NT2/D1 (cell line): Measurements from ENCODE around the gene FASTKD3.

ENCODE experiments used
- DNase-seq: peaks from one replicate; pipeline ENCODE4 v3.0.0-alpha.2; 2011; ENCODE audit warnings: low read depth, low spot score
- H3K27me3 ChIP-seq: 2 replicates; pipeline ENCODE4 v1.6.0; 2011; ENCODE audit warnings: mild to moderate bottlenecking; ENCODE audit not compliant: insufficient read length, insufficient read depth
- H3K36me3 ChIP-seq: 2 replicates; pipeline ENCODE4 v1.6.1; 2011; ENCODE audit warnings: mild to moderate bottlenecking, low read length, mixed read lengths; ENCODE audit not compliant: insufficient read depth, insufficient read length
- H3K4me1 ChIP-seq: 2 replicates; pipeline ENCODE4 v1.5.1; 2011; ENCODE audit not compliant: insufficient read depth, insufficient read length
- H3K4me3 ChIP-seq: 2 replicates; pipeline ENCODE4 v1.5.1; 2011; ENCODE audit warnings: low read depth; ENCODE audit not compliant: insufficient read length
- H3K9ac ChIP-seq: 2 replicates; pipeline ENCODE4 v1.6.0; 2011; ENCODE audit warnings: low read depth; ENCODE audit not compliant: insufficient read length
- H3K9me3 ChIP-seq: 2 replicates; pipeline ENCODE4 v1.5.1; 2011; ENCODE audit warnings: mild to moderate bottlenecking, low read length; ENCODE audit not compliant: insufficient read depth
- SUZ12 ChIP-seq: IDR thresholded peaks from 2 replicates; pipeline ENCODE4 v1.6.1; 2011; ENCODE audit not compliant: insufficient read length, insufficient read depth; ENCODE audit errors: extremely low read depth
- YY1 ChIP-seq: IDR thresholded peaks from 2 replicates; pipeline ENCODE4 v1.6.1; 2011; ENCODE audit not compliant: insufficient read length, insufficient read depth
- ZNF274 ChIP-seq: IDR thresholded peaks from 2 replicates; pipeline ENCODE4 v1.6.1; 2011; ENCODE audit warnings: mild to moderate bottlenecking, low read depth, low read length

Gene FASTKD3

GRCh38 chr5:7855611-7856010, 13.2 kb downstream of the FASTKD3 start:
- peaks cover 29% of the 10 kb centered on the region for H3K36me3 ChIP-seq
- H3K4me1 ChIP-seq, result no peaks in the 10 kb centered on the region
- no peak overlapping the region for H3K4me3 ChIP-seq
- peaks cover 4% of the 10 kb centered on the region; the same call in 1 of the 2 replicates for H3K9me3 ChIP-seq
- H3K27me3 ChIP-seq, result no peaks in the 10 kb centered on the region
- no peak for TF ChIP-seq ZNF274
- TF ChIP-seq SUZ12, result no peak
- no peak for TF ChIP-seq YY1
- no peak overlapping the region for H3K9ac ChIP-seq
- no peak for DNase-seq

- DNase-seq, result no peak
Measured at GRCh38 chr5:7852988-7853387, 15.8 kb downstream of the FASTKD3 start.

GRCh38 chr5:7852542-7852941, 16.3 kb downstream of the FASTKD3 start:
- no peak for DNase-seq
- Histone ChIP-seq H3K36me3 (peaks cover 3% of the 10 kb centered on the region), H3K4me3 (no peak overlapping the region), H3K4me1 (no peaks in the 10 kb centered on the region), H3K27me3 (peaks cover 17% of the 10 kb centered on the region), H3K9ac (no peak overlapping the region), H3K9me3 (peaks cover 4% of the 10 kb centered on the region; the same call in 1 of the 2 replicates)
- no peak for TF ChIP-seq YY1
- TF ChIP-seq ZNF274, result no peak
- no peak for TF ChIP-seq SUZ12

More at GRCh38 chr5:7852988-7853387, 15.8 kb downstream of the FASTKD3 start:
- H3K4me1 ChIP-seq, result no peaks in the 10 kb centered on the region
- TF ChIP-seq ZNF274 (no peak), SUZ12 (no peak), YY1 (no peak)
- H3K9ac ChIP-seq, result no peak overlapping the region
- no peak overlapping the region for H3K4me3 ChIP-seq
- H3K27me3 ChIP-seq, result peaks cover 14% of the 10 kb centered on the region
- H3K9me3 ChIP-seq, result peaks cover 4% of the 10 kb centered on the region; the same call in 1 of the 2 replicates
- peaks cover 5% of the 10 kb centered on the region for H3K36me3 ChIP-seq

GRCh38 chr5:7851617-7852289, 17.1 kb downstream of the FASTKD3 start:
- peaks cover 17% of the 10 kb centered on the region for H3K27me3 ChIP-seq
- H3K9ac ChIP-seq, result no peak overlapping the region
- no peak overlapping the region for H3K4me3 ChIP-seq
- TF ChIP-seq YY1 (no peak), ZNF274 (no peak), SUZ12 (no peak)
- no peaks in the 10 kb centered on the region for H3K4me1 ChIP-seq
- DNase-seq, result no peak
- peaks cover 4% of the 10 kb centered on the region; the same call in 1 of the 2 replicates for H3K9me3 ChIP-seq
- H3K36me3 ChIP-seq, result no peaks in the 10 kb centered on the region

GRCh38 chr5:7851240-7851592, 17.6 kb downstream of the FASTKD3 start:
- no peak overlapping the region for H3K9ac ChIP-seq
- no peaks in the 10 kb centered on the region for H3K4me1 ChIP-seq
- no peak for DNase-seq
- peak overlapping the region; percentile 61 for H3K4me3 ChIP-seq
- no peaks in the 10 kb centered on the region for H3K36me3 ChIP-seq
- peaks cover 4% of the 10 kb centered on the region; the same call in 1 of the 2 replicates for H3K9me3 ChIP-seq
- peaks cover 17% of the 10 kb centered on the region for H3K27me3 ChIP-seq
- TF ChIP-seq ZNF274 (no peak), YY1 (no peak), SUZ12 (no peak)

- Histone ChIP-seq H3K27me3 (peaks cover 17% of the 10 kb centered on the region), H3K4me3 (peak within 1 kb of the TSS; percentile 61), H3K4me1 (no peaks in the 10 kb centered on the region), H3K36me3 (no peaks in the 10 kb centered on the region), H3K9me3 (peaks cover 4% of the 10 kb centered on the region; the same call in 1 of the 2 replicates), H3K9ac (peak within 1 kb of the TSS; percentile 77)
- peak; percentile 54 for DNase-seq
- TF ChIP-seq YY1 (no peak), SUZ12 (no peak), ZNF274 (no peak)
Measured at GRCh38 chr5:7850395-7851239, 18.2 kb downstream of the FASTKD3 start, which contains the start of gene CFAP90. Gene CFAP90, minus strand, starts transcription at chr5:7851133. Its CDS starts 112 bp downstream, at chr5:7851021.

- peaks cover 17% of the 10 kb centered on the region for H3K27me3 ChIP-seq
- H3K9ac ChIP-seq, result peak overlapping the region; percentile 77
- H3K4me3 ChIP-seq, result peak overlapping the region; percentile 56
- H3K9me3 ChIP-seq, result peaks cover 4% of the 10 kb centered on the region; the same call in 1 of the 2 replicates
- H3K4me1 ChIP-seq, result no peaks in the 10 kb centered on the region
- DNase-seq, result peak; percentile 23
- H3K36me3 ChIP-seq, result no peaks in the 10 kb centered on the region
- TF ChIP-seq SUZ12, result no peak
- TF ChIP-seq YY1, result no peak
- no peak for TF ChIP-seq ZNF274
Measured at GRCh38 chr5:7849681-7850394, 19.0 kb downstream of the FASTKD3 start.
